Measurements from ENCODE around the gene KCNN3.

Gene KCNN3

GRCh38 chr1:154838988-154839387 is 31.1 kb downstream of the KCNN3 start:
- no peak for DNase-seq

GRCh38 chr1:154838461-154838860 is 31.6 kb downstream of the KCNN3 start:
- DNase-seq, result no peak

GRCh38 chr1:154837672-154838171 is 32.4 kb downstream of the KCNN3 start:
- no peak for DNase-seq

GRCh38 chr1:154837034-154837671 is 32.9 kb downstream of the KCNN3 start:
- DNase-seq, result no peak

GRCh38 chr1:154835531-154836324 is 34.4 kb downstream of the KCNN3 start:
- no peak for DNase-seq

GRCh38 chr1:154833841-154834240 is 36.2 kb downstream of the KCNN3 start:
- no peak for DNase-seq

GRCh38 chr1:154833209-154833608 is 36.9 kb downstream of the KCNN3 start:
- no peak for DNase-seq

- no peak for DNase-seq
These were observed 37.7 kb downstream of the KCNN3 start for GRCh38 chr1:154832384-154832783.

GRCh38 chr1:154831462-154831861 is 38.6 kb downstream of the KCNN3 start:
- DNase-seq, result no peak

- no peak for DNase-seq
These were observed 41.0 kb downstream of the KCNN3 start for GRCh38 chr1:154829062-154829461.

- no peak for DNase-seq
These were observed 45.7 kb downstream of the KCNN3 start for GRCh38 chr1:154824179-154825000.

GRCh38 chr1:154822717-154823116 is 47.4 kb downstream of the KCNN3 start:
- no peak for DNase-seq

GRCh38 chr1:154822233-154822632 is 47.8 kb downstream of the KCNN3 start:
- no peak for DNase-seq

- DNase-seq, result no peak
These were observed 49.0 kb downstream of the KCNN3 start for GRCh38 chr1:154821083-154821482.

- no peak for DNase-seq
These were observed 49.4 kb downstream of the KCNN3 start for GRCh38 chr1:154820646-154821045.

GRCh38 chr1:154819628-154820590 is 50.2 kb downstream of the KCNN3 start:
- no peak for DNase-seq

GRCh38 chr1:154818911-154819310 is 51.2 kb downstream of the KCNN3 start:
- no peak for DNase-seq

GRCh38 chr1:154816937-154817336 is 53.1 kb downstream of the KCNN3 start:
- DNase-seq, result no peak

GRCh38 chr1:154816369-154816768 is 53.7 kb downstream of the KCNN3 start:
- no peak for DNase-seq

- no peak for DNase-seq
These were observed 56.1 kb downstream of the KCNN3 start for GRCh38 chr1:154813846-154814505.

- DNase-seq, result no peak
These were observed 56.7 kb downstream of the KCNN3 start for GRCh38 chr1:154813300-154813816.

Data from activated effector memory CD4-positive, alpha-beta T cell treated with Interleukin-2 at 50 U/mL for 16 hours (primary cell).